GM19025 (cell line): ENCODE measurements around the gene NRROS.
"Not testable (repeated sequence)": the region's sequence is repeated elsewhere in the genome, so short reads cannot be mapped to it uniquely, and the experiment has no call there.

Experiments used
- ATAC-seq: cut with Tn5 transposase; IDR thresholded peaks from one replicate; pipeline ENCODE4 v1.9.1; 2021; ENCODE audit warnings: mild to moderate bottlenecking, low read depth, moderate library complexity; ENCODE audit not compliant: unreplicated experiment

Gene NRROS

DNA sequence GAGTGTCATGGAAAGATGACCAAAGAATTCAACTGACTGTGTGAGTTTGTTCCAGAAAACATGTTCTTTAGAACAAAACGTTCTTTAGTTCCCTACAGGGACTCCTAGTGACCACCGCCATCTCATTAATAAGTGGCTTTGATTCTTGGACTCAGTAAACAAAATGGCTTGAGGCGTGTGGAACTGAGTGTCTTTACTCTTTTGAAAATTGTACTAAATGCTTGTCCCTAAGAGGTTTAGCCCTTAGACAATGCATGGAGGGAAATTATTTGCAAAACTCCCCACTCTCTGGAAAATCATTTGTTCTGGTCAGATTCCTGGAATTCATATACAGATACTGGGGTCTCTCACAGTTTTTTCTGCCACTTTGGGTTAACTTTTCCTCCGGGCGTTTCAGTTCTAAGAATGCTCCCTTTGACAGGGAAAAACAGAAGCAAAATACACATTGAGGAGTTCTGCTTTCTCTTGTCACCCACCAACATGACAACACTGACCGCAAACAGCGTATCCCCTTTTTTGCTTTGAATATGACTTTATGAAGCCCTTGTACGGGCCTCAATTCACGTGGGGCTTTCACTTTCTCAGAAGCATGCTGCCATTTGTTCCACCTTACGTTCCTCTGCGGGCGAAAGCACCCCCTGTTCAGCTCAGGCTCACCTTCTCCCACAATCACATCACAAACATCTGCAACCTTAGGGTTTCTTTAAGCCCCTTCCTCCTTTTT is 15.3 kb upstream of the NRROS start:
- no peak for ATAC-seq

DNA sequence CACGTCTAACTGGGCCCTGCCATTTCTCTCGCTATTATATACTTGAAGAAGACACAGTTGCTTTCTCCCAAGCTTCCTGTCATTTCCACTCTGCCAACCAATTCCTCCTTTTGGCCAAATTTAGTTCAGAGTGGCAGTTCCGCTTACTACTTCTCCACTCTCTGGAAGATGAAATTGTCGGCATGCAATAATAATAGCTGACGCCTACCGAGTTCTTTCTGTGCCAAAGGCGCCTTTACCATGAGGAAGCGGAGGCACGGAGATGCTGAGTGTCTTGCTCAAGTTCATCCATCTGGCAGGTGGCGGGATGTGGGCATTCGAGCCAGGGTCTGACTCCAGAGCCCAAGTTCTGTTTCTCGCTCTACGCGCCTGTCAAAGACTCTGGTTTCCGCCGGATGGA is 14.6 kb upstream of the NRROS start:
- no peak for ATAC-seq

DNA sequence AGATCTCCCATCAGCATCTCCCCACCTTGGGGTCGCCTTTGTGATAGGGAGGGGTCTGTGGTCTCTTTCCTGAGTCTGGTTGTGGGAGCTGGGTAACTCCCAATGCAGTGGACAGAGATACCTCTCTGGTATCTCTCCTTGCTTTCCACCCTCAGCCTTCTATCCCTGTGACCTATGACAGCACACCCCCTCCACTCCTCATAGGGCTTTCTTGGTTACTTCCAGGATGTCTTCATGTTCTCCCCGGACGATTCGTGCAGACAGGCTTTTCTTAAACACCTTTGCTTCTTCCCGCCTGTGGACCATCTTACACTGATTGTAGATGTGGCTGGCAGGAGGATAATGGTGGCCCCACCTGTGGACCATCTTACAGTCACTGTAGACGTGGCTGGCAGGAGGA is 14.2 kb upstream of the NRROS start:
- no peak for ATAC-seq

DNA sequence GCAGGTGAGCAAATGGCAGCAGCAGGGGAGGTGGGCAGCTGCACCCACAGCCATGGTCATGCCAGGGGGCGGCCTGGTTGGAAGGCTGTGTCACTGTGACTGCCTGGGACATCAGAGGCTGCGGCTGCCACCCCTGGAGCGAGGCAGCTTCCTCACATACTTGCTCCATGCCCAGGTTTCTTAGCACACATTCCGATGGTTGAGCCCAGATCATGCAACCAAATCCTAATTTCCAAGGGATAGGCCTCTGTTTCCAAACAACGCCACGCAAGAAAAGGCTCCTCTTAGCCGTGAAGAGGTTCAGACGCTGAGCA is 11.6 kb upstream of the NRROS start:
- ATAC-seq: no peak

DNA sequence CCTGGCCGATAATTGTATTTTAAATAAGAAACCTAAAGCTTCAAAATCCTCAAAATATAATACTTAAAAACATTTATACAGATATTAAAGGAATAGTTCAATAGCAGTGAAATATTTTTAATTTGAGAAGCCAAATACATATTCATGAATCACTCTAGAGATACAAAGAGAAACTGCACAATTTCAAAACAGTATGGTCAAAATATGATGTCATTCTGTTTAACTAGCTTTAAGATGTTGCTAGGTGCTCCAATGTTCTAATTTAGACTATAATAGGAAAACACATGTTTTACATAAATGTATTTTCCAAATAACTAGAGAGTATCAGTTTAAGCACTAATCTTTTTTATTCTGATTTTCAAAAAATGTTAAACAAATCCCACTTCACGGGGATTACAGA is 10.3 kb upstream of the NRROS start:
- ATAC-seq: no peak

DNA sequence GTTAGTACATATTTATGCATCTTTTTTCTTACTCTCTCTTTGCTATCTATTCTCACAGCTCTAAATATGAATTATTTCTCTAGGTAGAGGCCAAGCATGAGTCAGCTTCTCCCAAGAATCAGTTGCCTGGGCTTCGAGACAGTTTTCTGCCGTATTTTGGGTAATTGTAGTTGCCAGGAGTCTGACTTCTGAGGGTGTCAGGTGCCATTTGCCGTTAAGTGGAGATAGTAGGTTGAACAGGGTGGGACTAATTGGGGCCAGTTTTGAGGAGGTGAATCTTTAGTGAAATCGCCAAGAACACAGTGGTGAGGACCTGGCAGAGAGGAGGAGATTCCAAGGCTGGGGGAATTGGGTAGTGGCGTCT is 7.8 kb upstream of the NRROS start:
- ATAC-seq: no peak

DNA sequence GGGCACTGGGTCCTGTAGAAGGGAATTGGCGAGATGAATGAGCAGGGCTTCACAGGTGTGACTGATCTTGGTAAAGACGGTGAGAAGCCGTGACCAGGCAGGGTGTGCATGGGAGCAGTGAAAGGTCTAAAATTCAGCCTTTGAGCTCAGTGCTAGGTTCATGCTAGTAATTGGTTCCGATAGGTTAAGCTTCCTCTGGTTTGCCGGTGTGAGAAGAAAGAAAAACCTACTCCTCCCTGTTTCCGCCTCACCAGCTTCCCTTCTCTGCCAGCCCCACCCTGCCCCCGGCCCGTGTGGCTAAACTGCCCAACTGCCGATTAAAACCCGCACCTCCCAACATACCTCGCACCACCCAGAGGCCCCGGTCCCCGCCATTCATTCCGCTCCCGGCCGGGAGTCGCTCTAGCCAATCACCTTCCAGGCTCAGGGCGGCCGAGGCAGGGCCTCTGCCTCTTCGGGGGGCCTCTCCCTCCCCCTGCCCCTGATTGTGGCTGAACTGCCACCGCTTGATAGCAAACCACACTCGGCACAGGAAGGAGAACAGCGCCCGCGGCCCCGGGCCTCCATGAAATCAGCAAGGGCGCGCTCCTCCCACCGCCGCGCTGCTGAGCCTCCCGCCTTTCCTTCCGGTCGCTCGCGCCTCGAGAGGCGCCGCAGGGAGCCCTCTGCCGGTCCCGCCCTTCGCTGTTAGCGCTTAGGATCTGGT is 7.3 kb upstream of the NRROS start:
- ATAC-seq: peak; percentile 80

DNA sequence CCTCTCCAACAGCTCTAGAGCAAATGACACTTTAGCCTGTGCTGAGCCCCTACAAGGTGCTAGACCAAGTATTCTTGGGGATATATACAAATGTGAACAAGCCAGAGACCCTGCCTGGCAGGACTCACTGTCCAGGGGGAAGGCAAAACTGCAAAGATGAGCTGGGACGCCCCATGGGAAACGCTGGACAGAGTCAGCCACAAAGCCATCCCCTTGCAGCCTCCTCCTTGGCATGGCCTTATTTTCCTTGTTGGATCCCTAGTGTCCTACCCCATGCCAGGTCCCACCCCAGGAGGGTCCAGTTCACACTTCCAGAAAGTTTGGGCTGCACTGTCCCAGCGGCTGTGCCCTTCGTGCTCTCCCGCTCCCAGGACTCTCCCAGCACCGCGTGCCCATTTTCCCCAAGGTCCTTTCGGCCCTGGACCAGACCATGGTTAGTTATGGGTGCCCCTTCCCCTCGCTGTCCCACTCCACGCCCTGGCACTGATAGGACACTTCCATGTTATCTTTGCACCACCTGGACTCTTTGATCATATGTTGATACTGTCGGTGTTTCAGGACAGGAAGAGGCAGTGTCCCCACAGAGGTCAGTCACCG is 5.8 kb upstream of the NRROS start:
- ATAC-seq: no peak

DNA sequence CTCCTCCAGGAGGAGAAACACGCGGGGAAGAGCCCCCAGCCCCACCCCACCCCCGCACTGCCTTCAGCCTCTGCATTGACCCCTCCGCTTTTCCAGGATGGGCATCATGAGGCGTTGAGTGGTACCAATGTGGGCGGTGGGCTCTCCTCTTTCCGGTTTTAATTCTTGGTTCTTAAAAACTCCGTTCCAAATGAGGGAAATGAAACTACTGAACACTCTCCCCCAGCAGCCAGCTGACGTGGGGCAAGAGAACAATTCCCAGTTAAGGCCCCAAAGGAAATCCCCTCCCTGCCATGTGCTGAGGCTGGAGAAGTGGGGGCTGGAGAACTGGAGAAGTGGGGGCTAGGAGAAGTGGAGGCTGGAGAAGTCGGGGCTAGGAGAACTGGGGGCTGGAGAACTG is 5.3 kb upstream of the NRROS start:
- ATAC-seq: no peak

DNA sequence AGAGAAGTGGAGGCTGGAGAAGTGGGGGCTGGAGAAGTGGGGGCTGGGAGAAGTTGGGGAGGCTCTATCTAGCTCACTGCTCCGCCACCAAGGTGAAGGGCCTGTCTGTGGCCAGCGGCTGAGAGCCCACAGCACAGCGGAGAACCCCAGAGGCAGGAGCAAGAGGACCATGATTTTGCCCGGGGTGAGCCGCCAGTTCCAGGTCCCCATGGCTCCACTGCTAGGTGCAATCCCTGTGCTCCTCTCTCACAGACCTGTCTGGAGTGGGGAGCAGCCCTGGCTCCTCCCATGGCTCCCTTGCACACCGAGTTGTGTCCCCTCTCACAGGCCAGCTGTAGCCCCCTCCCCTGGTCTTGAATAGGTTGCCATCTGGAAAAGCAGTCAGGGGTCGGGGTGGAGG is 4.7 kb upstream of the NRROS start:
- no peak for ATAC-seq

DNA sequence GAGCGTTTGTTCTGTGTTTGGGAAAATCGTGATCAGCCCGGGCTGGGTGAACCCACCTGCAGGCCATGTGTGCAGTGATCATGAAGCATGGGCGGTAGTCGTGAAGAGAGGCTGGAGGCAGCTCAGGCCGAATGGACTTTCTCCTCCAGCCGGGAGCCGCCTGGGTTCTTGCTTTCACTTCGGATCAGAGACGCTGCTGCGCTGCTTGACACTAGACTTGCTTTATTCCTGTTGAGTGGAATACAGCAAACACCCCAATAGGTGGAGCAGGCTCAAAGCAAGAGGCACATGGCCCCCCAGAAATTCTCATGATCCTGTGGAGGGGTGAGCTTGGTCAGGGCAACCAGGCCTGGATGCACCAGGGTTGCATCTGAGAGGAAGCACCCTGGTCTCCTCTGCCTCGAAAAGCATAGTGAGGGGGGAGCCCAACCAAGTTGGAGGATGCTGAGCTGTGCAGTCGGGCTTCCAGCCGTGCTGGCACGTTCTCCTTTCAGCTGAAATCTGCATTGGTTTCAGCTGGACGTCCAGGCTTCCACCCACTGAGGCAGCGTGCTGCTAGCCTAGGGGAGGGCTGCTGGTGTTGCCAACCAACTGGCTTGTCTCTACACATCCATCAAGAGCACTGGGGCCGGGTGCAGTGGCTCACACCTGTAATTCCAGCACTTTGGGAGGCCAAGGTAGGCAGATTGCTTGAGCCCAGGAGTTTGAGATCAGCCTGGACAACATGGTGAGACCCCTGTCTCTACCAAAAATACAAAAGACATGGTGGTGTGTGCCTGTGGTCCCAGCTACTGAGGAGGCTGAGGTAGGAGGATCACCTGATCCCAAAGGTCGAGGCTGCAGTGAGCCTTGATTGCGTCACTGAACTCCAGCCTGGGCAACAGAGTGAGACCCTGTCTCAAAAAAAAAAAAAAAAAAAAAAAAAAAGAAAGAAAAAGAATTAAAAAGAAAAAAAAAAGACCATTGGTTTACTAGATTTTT is 2.8 kb upstream of the NRROS start:
- ATAC-seq: no peak

DNA sequence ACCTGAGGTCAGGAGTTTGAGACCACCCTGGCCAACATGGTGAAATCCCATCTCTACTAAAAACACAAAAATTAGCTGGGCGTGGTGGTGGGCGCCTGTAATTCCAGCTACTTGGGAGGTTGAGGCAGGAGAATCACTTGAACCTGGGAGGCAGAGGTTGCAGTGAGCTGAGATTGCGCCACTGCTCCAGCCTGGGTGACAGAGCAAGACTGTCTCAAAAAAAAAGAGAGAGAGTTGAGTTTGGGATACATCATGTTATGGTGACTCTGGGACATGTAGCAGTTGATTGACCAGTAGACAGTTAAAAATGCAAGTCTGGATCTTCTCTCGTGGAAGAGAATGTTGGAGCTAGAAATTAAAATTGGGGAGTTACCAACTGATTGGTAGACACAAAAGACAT is 1.6 kb upstream of the NRROS start:
- ATAC-seq: not testable (repeated sequence)

DNA sequence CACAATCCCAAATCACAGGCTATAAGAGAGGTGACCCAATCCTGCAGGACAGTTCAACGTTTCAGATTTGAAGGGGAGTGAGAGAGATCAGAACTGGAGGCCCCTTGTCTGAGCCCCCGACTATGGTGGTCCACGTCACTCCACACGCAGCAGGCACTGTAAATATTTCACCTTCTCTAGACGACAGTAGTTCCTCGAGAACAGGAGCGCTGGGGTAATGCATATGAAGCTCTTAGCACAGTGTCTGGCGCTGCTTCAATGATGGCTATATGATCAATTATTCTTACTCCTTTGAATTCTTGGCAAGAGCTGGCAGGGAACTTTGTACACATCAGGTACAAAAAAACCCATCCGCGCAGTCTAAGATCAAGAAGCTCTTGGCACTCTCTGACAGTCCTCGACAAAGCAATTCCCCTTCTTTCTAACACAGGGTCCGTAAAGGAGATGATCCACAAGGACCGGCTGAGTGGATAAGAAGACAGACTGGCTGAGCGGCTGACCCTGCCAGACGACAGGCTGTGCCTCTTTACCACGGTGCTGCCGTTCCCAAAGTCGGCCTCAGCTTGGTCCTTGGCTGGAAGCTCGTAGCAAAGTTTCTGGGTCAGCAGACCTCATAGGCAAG is 522 bp upstream of the NRROS start:
- ATAC-seq: no peak

DNA sequence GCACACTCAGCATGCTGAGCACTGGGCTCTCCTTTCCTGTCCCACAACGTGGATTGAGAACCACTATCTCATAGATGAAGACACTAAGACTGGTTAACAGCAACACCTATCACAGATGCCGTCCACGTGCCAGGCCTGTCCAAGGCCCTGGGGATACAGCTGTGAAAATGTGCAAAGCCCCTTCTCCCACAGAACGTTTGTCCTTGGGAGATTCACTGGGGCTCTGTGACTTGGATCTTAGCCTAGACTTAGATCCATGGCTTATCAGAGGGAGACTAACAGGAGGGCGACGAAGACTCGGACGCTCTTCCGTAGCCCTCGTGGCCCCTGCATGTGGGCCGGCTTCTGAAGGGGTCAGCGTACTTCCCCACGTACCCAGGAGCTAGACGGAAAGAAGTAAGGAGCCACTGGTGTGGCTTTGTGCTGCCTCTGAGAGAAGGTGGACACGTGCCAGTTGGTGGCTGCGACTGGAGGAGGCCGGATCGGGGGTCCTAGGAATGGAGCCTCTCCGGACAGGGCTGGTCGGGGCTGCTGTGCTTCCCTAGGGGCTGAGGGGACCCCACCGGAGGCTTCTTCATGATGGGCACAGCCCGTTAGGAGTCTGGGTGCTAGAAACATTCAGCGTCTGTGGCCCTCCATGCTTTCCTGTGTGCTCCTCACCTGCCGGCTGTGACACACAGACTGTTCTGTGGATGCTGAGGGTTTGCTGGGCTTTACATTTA is 964 bp downstream of the NRROS start:
- ATAC-seq: no peak

DNA sequence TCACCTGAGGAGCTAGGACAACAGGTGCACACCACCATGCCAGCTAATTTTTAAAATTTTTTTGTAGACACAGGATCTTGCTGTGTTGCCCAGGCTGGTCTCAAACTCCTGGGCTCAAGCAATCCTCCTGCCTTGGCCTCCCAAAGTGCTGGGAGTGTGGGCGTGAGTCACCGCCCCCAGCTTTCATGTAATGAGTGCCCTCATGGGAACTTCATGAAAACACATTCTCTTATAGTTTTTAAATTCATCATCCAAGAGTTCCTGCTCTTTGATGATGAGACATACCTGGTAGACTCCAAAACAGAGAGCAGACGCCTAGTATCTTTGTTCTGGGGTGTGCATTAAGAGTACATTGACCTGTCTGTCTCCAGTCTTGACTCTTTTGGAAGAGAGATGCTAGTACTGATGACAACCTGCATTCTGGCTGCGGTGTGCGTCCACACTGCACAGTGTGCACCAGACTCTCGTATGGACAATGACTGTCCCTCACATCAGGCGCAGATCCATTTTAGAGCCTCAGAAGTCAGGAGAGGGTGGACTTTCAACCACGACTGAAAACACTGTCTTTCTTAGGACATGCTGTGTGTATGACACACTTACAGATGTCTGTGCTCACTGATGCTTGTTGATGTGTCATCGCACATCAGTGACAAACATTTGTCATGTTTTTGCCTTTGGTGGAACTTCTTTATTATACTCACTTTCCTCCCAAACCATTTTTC is 2.0 kb downstream of the NRROS start:
- ATAC-seq: no peak

DNA sequence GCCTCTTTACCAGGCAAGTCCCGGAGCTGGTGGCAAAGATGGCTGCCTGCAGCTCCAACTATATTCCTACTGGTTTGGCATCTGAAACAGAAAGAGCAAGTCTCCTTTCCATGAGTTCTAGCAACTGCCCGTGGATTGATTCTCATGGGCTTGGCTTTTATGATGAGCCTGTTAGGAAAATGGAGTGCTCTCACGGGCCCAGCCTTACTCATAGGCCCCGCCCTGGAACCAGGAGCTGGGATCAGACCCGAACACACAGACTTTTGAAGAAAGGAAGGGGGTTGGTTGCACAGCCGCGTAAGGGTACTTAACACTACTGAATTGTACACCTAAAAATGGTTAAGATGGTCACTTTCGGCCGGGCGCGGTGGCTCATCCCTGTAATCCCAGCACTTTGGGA is 2.9 kb downstream of the NRROS start:
- no peak for ATAC-seq

DNA sequence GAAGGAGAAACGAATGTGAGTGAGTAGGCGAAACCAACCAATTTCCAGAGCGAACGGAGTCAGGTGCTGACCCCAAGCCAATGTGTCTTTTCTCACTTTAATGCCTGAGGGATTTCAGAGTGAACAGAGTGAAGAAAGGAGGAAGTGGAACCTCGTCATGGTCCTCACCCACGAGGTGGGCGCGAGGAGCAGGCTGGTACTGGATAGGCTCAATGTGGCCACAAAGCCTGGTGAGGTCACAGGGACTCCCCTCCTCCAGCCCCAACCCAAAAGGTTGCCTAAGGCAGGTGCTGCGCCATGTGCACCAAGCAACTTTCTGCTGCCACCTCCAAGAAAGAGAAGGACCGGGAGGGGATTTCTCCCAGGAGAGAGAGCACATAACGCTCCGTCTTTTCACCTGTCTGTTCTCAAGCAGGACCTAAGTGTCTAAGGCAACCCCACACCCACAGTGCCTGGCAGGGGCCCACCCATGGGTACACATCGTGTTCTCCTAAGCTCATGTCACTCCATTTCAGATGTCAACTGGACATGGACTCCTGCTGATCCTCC is 3.8 kb downstream of the NRROS start:
- peak; percentile 76 for ATAC-seq

DNA sequence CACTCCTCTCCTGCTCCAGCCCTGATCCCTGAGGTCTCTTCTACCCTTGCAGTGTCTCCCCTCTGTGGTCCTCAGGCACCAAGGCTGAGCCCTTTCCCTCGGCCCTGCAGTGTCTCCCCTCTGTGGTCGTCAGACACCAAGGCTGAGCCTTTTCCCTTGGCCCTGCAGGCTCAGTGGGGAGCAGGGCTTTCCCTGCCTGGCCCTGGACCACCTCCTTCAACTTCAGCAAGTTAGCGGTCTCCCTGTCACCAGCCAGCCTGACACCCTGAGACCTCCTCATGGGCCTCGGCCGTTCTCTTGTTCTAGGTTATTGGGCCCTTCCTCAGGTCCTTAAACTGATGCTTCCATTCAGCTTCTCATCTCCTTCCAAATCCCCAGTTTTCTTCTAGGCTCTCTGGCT is 4.3 kb downstream of the NRROS start:
- no peak for ATAC-seq

DNA sequence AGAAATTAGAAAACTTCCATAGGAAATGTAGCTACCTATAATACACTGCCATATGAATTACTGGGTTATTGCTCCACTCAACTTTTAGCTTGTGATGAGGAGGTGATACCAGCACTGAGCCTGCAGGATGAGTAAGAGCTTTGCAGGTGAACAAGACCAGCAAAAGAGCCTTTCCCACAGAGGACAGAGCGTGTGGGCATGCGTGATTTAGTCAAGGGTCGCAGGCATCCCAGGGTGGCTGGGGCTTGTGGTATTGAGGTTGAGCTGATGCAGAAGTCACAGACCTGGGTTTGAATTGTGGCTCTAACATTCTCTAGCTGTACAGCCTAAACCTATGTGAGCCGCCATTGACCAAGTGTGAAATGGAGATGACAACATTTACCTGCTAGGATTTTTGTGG is 5.6 kb downstream of the NRROS start:
- ATAC-seq: no peak
